Sigmoid colon (tissue), 4 donors: Measurements from ENCODE around the gene RAET1G.
"Not testable (repeated sequence)": the region's sequence is repeated elsewhere in the genome, so short reads cannot be mapped to it uniquely, and the experiment has no call there.

Experiments used
- POLR2A ChIP-seq, 2 donors: fragments of 450-650 bp; IDR thresholded peaks; one replicate each; pipeline ENCODE4 v1.6.1; 2016; ENCODE audit warnings: antibody characterized with exemption in 2 of 2, mild to moderate bottlenecking in 2 of 2, moderate library complexity in 2 of 2
- POLR2AphosphoS5 ChIP-seq, 4 donors: sonication (generic); formaldehyde crosslinking; IDR thresholded peaks; one replicate each; pipeline ENCODE4 v1.6.1; 2017; ENCODE audit warnings: antibody characterized with exemption in 4 of 4
- TF ChIP-seq, protein P1 (sequence below), 4 experiments: fragments of 450-650 bp in 3 of 4; fragments of 200-600 bp in 1 of 4; IDR thresholded peaks; one replicate each; pipeline ENCODE4 v1.5.1; 2016 to 2019; ENCODE audit warnings: antibody characterized with exemption in 4 of 4, mild to moderate bottlenecking in 3 of 4, moderate library complexity in 2 of 4

GRCh38 chr6:149908480-149908879 lies 14.4 kb downstream of the RAET1G start:
- TF ChIP-seq POLR2A, POLR2AphosphoS5 (IDR thresholded peaks at IDR 0.05): not testable (repeated sequence)
- TF ChIP-seq, protein P1, sequence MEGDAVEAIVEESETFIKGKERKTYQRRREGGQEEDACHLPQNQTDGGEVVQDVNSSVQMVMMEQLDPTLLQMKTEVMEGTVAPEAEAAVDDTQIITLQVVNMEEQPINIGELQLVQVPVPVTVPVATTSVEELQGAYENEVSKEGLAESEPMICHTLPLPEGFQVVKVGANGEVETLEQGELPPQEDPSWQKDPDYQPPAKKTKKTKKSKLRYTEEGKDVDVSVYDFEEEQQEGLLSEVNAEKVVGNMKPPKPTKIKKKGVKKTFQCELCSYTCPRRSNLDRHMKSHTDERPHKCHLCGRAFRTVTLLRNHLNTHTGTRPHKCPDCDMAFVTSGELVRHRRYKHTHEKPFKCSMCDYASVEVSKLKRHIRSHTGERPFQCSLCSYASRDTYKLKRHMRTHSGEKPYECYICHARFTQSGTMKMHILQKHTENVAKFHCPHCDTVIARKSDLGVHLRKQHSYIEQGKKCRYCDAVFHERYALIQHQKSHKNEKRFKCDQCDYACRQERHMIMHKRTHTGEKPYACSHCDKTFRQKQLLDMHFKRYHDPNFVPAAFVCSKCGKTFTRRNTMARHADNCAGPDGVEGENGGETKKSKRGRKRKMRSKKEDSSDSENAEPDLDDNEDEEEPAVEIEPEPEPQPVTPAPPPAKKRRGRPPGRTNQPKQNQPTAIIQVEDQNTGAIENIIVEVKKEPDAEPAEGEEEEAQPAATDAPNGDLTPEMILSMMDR (IDR thresholded peaks at IDR 0.05) = not testable (repeated sequence)
